Ishikawa (cell line): Measurements from ENCODE around the gene PCGF2.

Source experiments
- CEBPB ChIP-seq: IDR thresholded peaks from 2 replicates; pipeline ENCODE4 v1.6.1; 2012
- CREB1 ChIP-seq: IDR thresholded peaks from 2 replicates; pipeline ENCODE4 v1.6.1; 2012; ENCODE audit warnings: low read depth
- EGR1 ChIP-seq: IDR thresholded peaks from 2 replicates; pipeline ENCODE4 v1.6.1; 2012
- EP300 ChIP-seq: IDR thresholded peaks from 2 replicates; pipeline ENCODE4 v1.6.1; 2012; ENCODE audit warnings: borderline replicate concordance
- FOXM1 ChIP-seq: IDR thresholded peaks from 2 replicates; pipeline ENCODE4 v1.6.1; 2012; ENCODE audit warnings: low read depth, borderline replicate concordance
- MAX ChIP-seq: IDR thresholded peaks from 2 replicates; pipeline ENCODE4 v1.6.1; 2012
- NFIC ChIP-seq: IDR thresholded peaks from 2 replicates; pipeline ENCODE4 v1.6.1; 2012
- RAD21 ChIP-seq: IDR thresholded peaks from 2 replicates; pipeline ENCODE4 v1.6.1; 2012; ENCODE audit warnings: low read depth
- REST ChIP-seq: IDR thresholded peaks from 2 replicates; pipeline ENCODE4 v1.6.1; 2012; ENCODE audit warnings: low read depth, mild to moderate bottlenecking
- TAF1 ChIP-seq: IDR thresholded peaks from 2 replicates; pipeline ENCODE4 v1.6.1; 2012; ENCODE audit warnings: low read depth, mild to moderate bottlenecking
- TCF12 ChIP-seq: IDR thresholded peaks from 2 replicates; pipeline ENCODE4 v1.6.1; 2012; ENCODE audit warnings: low read depth
- TEAD4 ChIP-seq: IDR thresholded peaks from 2 replicates; pipeline ENCODE4 v1.6.1; 2012
- USF1 ChIP-seq: IDR thresholded peaks from 2 replicates; pipeline ENCODE4 v1.6.1; 2012
- YY1 ChIP-seq: IDR thresholded peaks from 2 replicates; pipeline ENCODE4 v1.6.1; 2012; ENCODE audit warnings: low read depth
- ZBTB7A ChIP-seq: IDR thresholded peaks from 2 replicates; pipeline ENCODE4 v1.6.1; 2012; ENCODE audit warnings: low read depth

PCGF2 gene

GRCh38 chr17:38794221-38794620, 46.1 kb upstream of the PCGF2 start:
- no peak for TF ChIP-seq TAF1
- no peak for TF ChIP-seq RAD21
- no peak for TF ChIP-seq FOXM1
- TF ChIP-seq USF1, result no peak
- no peak for TF ChIP-seq CEBPB
- TF ChIP-seq EP300, result no peak
- TF ChIP-seq TEAD4, result no peak
- TF ChIP-seq NFIC, result no peak
- no peak for TF ChIP-seq EGR1
- no peak for TF ChIP-seq REST

GRCh38 chr17:38791162-38791561, 43.0 kb upstream of the PCGF2 start:
- TF ChIP-seq ZBTB7A (no peak), REST (no peak), TEAD4 (no peak), CEBPB (no peak), RAD21 (no peak), YY1 (no peak), EGR1 (no peak), FOXM1 (no peak), USF1 (no peak), TAF1 (no peak), EP300 (no peak)

GRCh38 chr17:38789185-38789584, 41.0 kb upstream of the PCGF2 start:
- TF ChIP-seq TCF12 (no peak), EGR1 (no peak), MAX (no peak), USF1 (no peak), YY1 (no peak), TAF1 (no peak), EP300 (no peak), TEAD4 (no peak), CEBPB (no peak), ZBTB7A (no peak), REST (no peak), CREB1 (no peak), FOXM1 (no peak)

GRCh38 chr17:38786372-38786771, 38.2 kb upstream of the PCGF2 start:
- no peak for TF ChIP-seq CEBPB
- TF ChIP-seq NFIC, result no peak
- no peak for TF ChIP-seq ZBTB7A
- TF ChIP-seq TEAD4, result no peak
- no peak for TF ChIP-seq USF1
- TF ChIP-seq FOXM1, result no peak
- TF ChIP-seq TCF12, result no peak
- TF ChIP-seq EP300, result no peak
- no peak for TF ChIP-seq RAD21
- TF ChIP-seq TAF1, result no peak
- no peak for TF ChIP-seq EGR1
- no peak for TF ChIP-seq REST
- no peak for TF ChIP-seq CREB1
- TF ChIP-seq MAX, result no peak
- no peak for TF ChIP-seq YY1
